ENCODE measurements around the gene CDH4. TPM values are rescaled to one million over a fixed set of nuclear protein-coding genes. Genes with fewer than 3 reads are reported as not detected.

The CDH4 gene
- total RNA-seq, 1 donor from 2014 or later = 0.05 TPM

GRCh38 chr20:61341605-61342004 is 89.5 kb downstream of the CDH4 start:
- intact Hi-C loops (cut with DNase I) = no loop called here
- no peak for ATAC-seq (ENCODE audit: poor library complexity)
- no peak for DNase-seq

GRCh38 chr20:61343934-61344333 is 91.9 kb downstream of the CDH4 start:
- no peak for DNase-seq
- intact Hi-C loops (cut with DNase I) = no loop called here

GRCh38 chr20:61345656-61346055 is 93.6 kb downstream of the CDH4 start:
- intact Hi-C loops (cut with DNase I) = no loop called here
- DNase-seq (no peak), ATAC-seq (ENCODE audit: poor library complexity) (no peak)

More at GRCh38 chr20:61343934-61344333, 91.9 kb downstream of the CDH4 start:
- ATAC-seq (ENCODE audit: poor library complexity) = no peak

GRCh38 chr20:61346996-61347395 is 94.9 kb downstream of the CDH4 start:
- no peak for ATAC-seq (ENCODE audit: poor library complexity)
- no peak for DNase-seq
- intact Hi-C loops (cut with DNase I) = no loop called here

- ATAC-seq (ENCODE audit: poor library complexity) (no peak), DNase-seq (no peak)
- intact Hi-C loops (cut with DNase I) = no loop called here
These were observed 95.4 kb downstream of the CDH4 start for GRCh38 chr20:61347443-61347842.

GRCh38 chr20:61349447-61350165 is 97.5 kb downstream of the CDH4 start:
- intact Hi-C loops (cut with DNase I) = no loop called here
- ATAC-seq (ENCODE audit: poor library complexity) (no peak), DNase-seq (no peak)

- intact Hi-C loops (cut with DNase I) = no loop called here
- DNase-seq = no peak
- ATAC-seq (ENCODE audit: poor library complexity) = no peak
These were observed 98.6 kb downstream of the CDH4 start for GRCh38 chr20:61350500-61351250.

- intact Hi-C loops (cut with DNase I) = no loop called here
- ATAC-seq (ENCODE audit: poor library complexity) (no peak), DNase-seq (no peak)
These were observed 100.5 kb downstream of the CDH4 start for GRCh38 chr20:61352346-61353260.

GRCh38 chr20:61353261-61354000 is 101.4 kb downstream of the CDH4 start:
- no peak for ATAC-seq (ENCODE audit: poor library complexity)
- intact Hi-C loops (cut with DNase I) = no loop called here
- DNase-seq = no peak

GRCh38 chr20:61354001-61354390 is 101.9 kb downstream of the CDH4 start:
- intact Hi-C loops (cut with DNase I) = no loop called here
- no peak for ATAC-seq (ENCODE audit: poor library complexity)
- DNase-seq = no peak

GRCh38 chr20:61354501-61354900 is 102.4 kb downstream of the CDH4 start:
- no peak for DNase-seq
- ATAC-seq (ENCODE audit: poor library complexity) = no peak
- intact Hi-C loops (cut with DNase I) = no loop called here

GRCh38 chr20:61354901-61355495 is 102.9 kb downstream of the CDH4 start:
- no peak for DNase-seq
- intact Hi-C loops (cut with DNase I) = no loop called here
- ATAC-seq (ENCODE audit: poor library complexity) = no peak

- DNase-seq = no peak
- ATAC-seq (ENCODE audit: poor library complexity) = no peak
- intact Hi-C loops (cut with DNase I) = no loop called here
These were observed 103.5 kb downstream of the CDH4 start for GRCh38 chr20:61355585-61355984.

- no peak for DNase-seq
- ATAC-seq (ENCODE audit: poor library complexity) = no peak
- intact Hi-C loops (cut with DNase I) = no loop called here
These were observed 104.1 kb downstream of the CDH4 start for GRCh38 chr20:61356196-61356595.

GRCh38 chr20:61357119-61357518 is 105.1 kb downstream of the CDH4 start:
- DNase-seq (no peak), ATAC-seq (ENCODE audit: poor library complexity) (no peak)
- intact Hi-C loops (cut with DNase I) = no loop called here

- no peak for DNase-seq
- intact Hi-C loops (cut with DNase I) = no loop called here
- ATAC-seq (ENCODE audit: poor library complexity) = no peak
These were observed 107.2 kb downstream of the CDH4 start for GRCh38 chr20:61359254-61359653.

- no peak for ATAC-seq (ENCODE audit: poor library complexity)
- intact Hi-C loops (cut with DNase I) = no loop called here
These were observed 108.2 kb downstream of the CDH4 start for GRCh38 chr20:61360296-61360695.

GRCh38 chr20:61360940-61361339 is 108.9 kb downstream of the CDH4 start:
- no peak for ATAC-seq (ENCODE audit: poor library complexity)
- intact Hi-C loops (cut with DNase I) = no loop called here
- DNase-seq = no peak

More at GRCh38 chr20:61360296-61360695, 108.2 kb downstream of the CDH4 start:
- DNase-seq = no peak
